Caco-2 (cell line): ENCODE data around the gene TMEM121B. TPM values are rescaled to one million over a fixed set of nuclear protein-coding genes. Genes with fewer than 3 reads are reported as not detected.
"Not testable (repeated sequence)": the region's sequence is repeated elsewhere in the genome, so short reads cannot be mapped to it uniquely, and the experiment has no call there.

Experiments used
- BruUV-seq: library from RNA; stranded (reverse); fragments of 400-500 nt; replicated peaks from 2 replicates; lab custom pipeline; 2021; lab: Mats Ljungman, UMichigan
- CTCF ChIA-PET: fragments of 300-600 bp; sonication (Branson Sonifier 250); formaldehyde crosslinking; loops from one replicate; lab custom pipeline; 2022; ENCODE audit warnings: antibody characterized with exemption; lab: Charles Lee
- POLR2A ChIA-PET: fragments of 300-600 bp; sonication (Branson Sonifier 250); formaldehyde crosslinking; loops from one replicate; lab custom pipeline; 2022; ENCODE audit warnings: antibody characterized with exemption; lab: Charles Lee
- DNase-seq, 2 experiments: peaks; one replicate each; pipeline versions ENCODE4 v3.0.0 to v3.0.0-alpha.2; 2020 to 2022
- H3K27me3 ChIP-seq: replicated peaks from 2 replicates; pipeline ENCODE4 v1.6.0; 2011; ENCODE audit warnings: low read length; ENCODE audit not compliant: control insufficient read depth, insufficient read depth
- H3K36me3 ChIP-seq: 2 replicates; pipeline ENCODE4 v1.5.1; 2011; ENCODE audit warnings: low read length; ENCODE audit not compliant: control insufficient read depth, insufficient read depth
- H3K4me1 ChIP-seq: fragments of 250-450 bp; sonication (Bioruptor Pico); 2 replicates; pipeline ENCODE4 v1.5.1; 2020; ENCODE audit warnings: mild to moderate bottlenecking
- H3K4me3 ChIP-seq: 2 replicates; pipeline ENCODE4 v1.5.1; 2011; ENCODE audit warnings: low read depth, mild to moderate bottlenecking, control low read depth, low read length
- H3K9me3 ChIP-seq: fragments of 250-450 bp; sonication (Bioruptor Pico); 2 replicates; pipeline ENCODE4 v1.5.1; 2020; ENCODE audit warnings: mild to moderate bottlenecking, moderate library complexity
- H3K27ac Mint-ChIP-seq: one replicate; pipeline ENCODE4 v1.8.0; 2022; ENCODE audit warnings: mixed read lengths; ENCODE audit not compliant: unreplicated experiment
- H3K27me3 Mint-ChIP-seq: one replicate; pipeline ENCODE4 v1.8.0; 2022; ENCODE audit warnings: mixed read lengths; ENCODE audit not compliant: insufficient read depth, unreplicated experiment
- H3K36me3 Mint-ChIP-seq: one replicate; pipeline ENCODE4 v1.8.0; 2022; ENCODE audit warnings: mild to moderate bottlenecking, mixed read lengths; ENCODE audit not compliant: insufficient read depth, unreplicated experiment
- H3K4me1 Mint-ChIP-seq: one replicate; pipeline ENCODE4 v1.8.0; 2022; ENCODE audit warnings: low read depth, mixed read lengths; ENCODE audit not compliant: unreplicated experiment
- H3K4me3 Mint-ChIP-seq: one replicate; pipeline ENCODE4 v1.8.0; 2022; ENCODE audit warnings: mild to moderate bottlenecking, moderate library complexity, mixed read lengths; ENCODE audit not compliant: unreplicated experiment
- H3K9me3 Mint-ChIP-seq: one replicate; pipeline ENCODE4 v1.8.0; 2022; ENCODE audit warnings: mixed read lengths; ENCODE audit not compliant: unreplicated experiment
- intact Hi-C: fragments of 100-400 bp; cut with micrococcal nuclease; formaldehyde crosslinking; loops from one replicate; pipeline ENCODE4 v1.10.0; 2022; ENCODE audit not compliant: unreplicated experiment
- total RNA-seq: library from RNA; stranded (reverse); gene quantifications from 2 replicates; pipeline ENCODE4 v1.2.3, GENCODE V29; 2022
- TF ChIP-seq, protein P1 (sequence below), 2 experiments: fragments of 200-600 bp in 1 of 2; IDR thresholded peaks; 1 replicate in 1 of 2; 2 replicates in 1 of 2; pipeline versions ENCODE4 v1.5.1 to v1.8.0; 2011 to 2022; ENCODE audit warnings: antibody characterized with exemption in 1 of 2, control low read depth in 1 of 2, inconsistent platforms in 1 of 2, low read depth in 1 of 2, low read length in 1 of 2, mild to moderate bottlenecking in 1 of 2, moderate library complexity in 1 of 2; ENCODE audit not compliant: insufficient read depth in 1 of 2, severe bottlenecking in 1 of 2, unreplicated experiment in 1 of 2

Gene TMEM121B
- total RNA-seq, 1 experiment from 2014 or later = 0.82 TPM

DNA sequence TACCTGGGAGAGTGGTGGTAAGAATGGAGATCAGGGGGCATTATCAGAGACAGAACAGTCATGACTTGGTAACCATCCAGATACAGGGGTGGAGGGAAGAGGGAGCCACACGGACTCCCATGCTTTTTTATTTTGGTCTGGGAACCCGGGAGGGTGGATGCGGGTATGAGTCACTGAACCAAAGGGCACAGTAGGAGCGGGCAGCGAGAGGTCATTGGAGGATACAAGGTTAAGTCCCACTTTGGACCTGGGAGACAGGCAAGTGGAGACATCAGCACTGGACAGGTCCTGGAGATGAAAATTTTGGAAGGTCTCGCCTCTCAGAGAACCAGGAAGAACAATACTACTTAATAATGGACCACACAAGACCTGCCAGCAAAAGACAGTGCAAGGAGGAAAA, 31.2 kb upstream of the TMEM121B start:
- Mint-ChIP-seq H3K36me3 (peaks cover 20% of the 10 kb centered on the region), H3K4me3 (no peak overlapping the region), H3K27ac (no peak overlapping the region), H3K4me1 (peaks cover 10% of the 10 kb centered on the region), H3K9me3 (no peaks in the 10 kb centered on the region), H3K27me3 (no peaks in the 10 kb centered on the region)
- ChIA-PET CTCF (no interaction called here), POLR2A (no interaction called here)
- H3K27me3 ChIP-seq = no peaks in the 10 kb centered on the region
- H3K36me3 ChIP-seq = peaks cover 2% of the 10 kb centered on the region
- no peak for DNase-seq
- no TSS peak for BruUV-seq
- H3K4me3 ChIP-seq = no peak overlapping the region
- intact Hi-C loops = no loop called here
- H3K9me3 ChIP-seq = no peaks in the 10 kb centered on the region
- TF ChIP-seq, protein P1, sequence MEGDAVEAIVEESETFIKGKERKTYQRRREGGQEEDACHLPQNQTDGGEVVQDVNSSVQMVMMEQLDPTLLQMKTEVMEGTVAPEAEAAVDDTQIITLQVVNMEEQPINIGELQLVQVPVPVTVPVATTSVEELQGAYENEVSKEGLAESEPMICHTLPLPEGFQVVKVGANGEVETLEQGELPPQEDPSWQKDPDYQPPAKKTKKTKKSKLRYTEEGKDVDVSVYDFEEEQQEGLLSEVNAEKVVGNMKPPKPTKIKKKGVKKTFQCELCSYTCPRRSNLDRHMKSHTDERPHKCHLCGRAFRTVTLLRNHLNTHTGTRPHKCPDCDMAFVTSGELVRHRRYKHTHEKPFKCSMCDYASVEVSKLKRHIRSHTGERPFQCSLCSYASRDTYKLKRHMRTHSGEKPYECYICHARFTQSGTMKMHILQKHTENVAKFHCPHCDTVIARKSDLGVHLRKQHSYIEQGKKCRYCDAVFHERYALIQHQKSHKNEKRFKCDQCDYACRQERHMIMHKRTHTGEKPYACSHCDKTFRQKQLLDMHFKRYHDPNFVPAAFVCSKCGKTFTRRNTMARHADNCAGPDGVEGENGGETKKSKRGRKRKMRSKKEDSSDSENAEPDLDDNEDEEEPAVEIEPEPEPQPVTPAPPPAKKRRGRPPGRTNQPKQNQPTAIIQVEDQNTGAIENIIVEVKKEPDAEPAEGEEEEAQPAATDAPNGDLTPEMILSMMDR (IDR thresholded peaks at IDR 0.05; ENCODE audit: insufficient read depth in 1 of 2, low read depth in 1 of 2, low read length in 1 of 2, severe bottlenecking in 1 of 2, unreplicated experiment in 1 of 2) = no peak
- H3K4me1 ChIP-seq = peaks cover 9% of the 10 kb centered on the region

DNA sequence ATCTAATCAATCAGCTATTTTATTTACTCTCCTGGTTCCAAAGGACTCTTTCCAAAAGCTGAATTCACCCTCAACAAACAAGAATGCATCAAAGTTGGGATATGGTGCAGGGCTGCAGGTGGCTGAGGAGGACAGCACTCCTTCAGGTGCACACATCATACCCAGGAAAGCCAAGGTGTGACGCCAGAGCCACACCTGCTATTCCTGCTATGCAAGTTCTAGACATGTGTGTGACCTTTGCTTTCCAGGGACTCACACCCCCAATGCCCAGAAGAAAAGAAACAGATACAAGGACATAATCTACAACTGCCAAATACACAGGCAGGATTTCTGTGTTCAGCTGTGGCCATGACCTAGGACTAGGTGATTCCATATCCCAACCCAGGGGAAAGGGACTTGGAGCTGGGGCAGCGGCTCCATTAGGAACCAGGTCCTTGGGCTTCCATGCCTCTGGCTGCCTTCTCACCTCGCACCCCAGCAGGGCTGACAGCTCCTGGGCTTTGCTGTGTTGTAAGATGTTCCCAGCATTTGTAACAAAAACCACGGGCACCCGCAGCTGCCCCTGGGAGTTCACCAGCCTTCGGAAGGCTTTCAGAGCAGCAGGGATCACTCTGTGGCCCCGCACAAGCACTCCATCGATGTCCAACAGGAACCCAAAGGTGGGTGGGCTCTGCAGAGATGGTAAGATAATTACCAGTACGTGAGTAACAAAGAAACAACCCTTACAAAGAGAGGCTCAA, 28.1 kb upstream of the TMEM121B start:
- H3K4me3 Mint-ChIP-seq = no peak overlapping the region
- no peaks in the 10 kb centered on the region for H3K27me3 Mint-ChIP-seq
- ChIA-PET POLR2A (no interaction called here), CTCF (interaction anchor here (1.1 kb wide), 1 partner anchor 22 kb away, joined by 4 read pairs; no protein-coding TSS in a partner anchor)
- BruUV-seq = no TSS peak
- peaks cover 10% of the 10 kb centered on the region for H3K4me1 Mint-ChIP-seq
- TF ChIP-seq, protein P1 (IDR thresholded peaks at IDR 0.05; ENCODE audit: insufficient read depth in 1 of 2, low read depth in 1 of 2, low read length in 1 of 2, severe bottlenecking in 1 of 2, unreplicated experiment in 1 of 2) = no peak
- peaks cover 27% of the 10 kb centered on the region for H3K36me3 Mint-ChIP-seq
- DNase-seq = peak; percentile 62 to 72
- intact Hi-C loops = loop anchor here (1.0 kb wide), 1 partner anchor 10 kb away; the partner anchor contains the start of gene HDHD5
- Histone ChIP-seq H3K4me1 (peaks cover 9% of the 10 kb centered on the region), H3K4me3 (no peak overlapping the region), H3K36me3 (peaks cover 2% of the 10 kb centered on the region), H3K9me3 (no peaks in the 10 kb centered on the region), H3K27me3 (no peaks in the 10 kb centered on the region)
- no peak overlapping the region for H3K27ac Mint-ChIP-seq
- no peaks in the 10 kb centered on the region for H3K9me3 Mint-ChIP-seq

DNA sequence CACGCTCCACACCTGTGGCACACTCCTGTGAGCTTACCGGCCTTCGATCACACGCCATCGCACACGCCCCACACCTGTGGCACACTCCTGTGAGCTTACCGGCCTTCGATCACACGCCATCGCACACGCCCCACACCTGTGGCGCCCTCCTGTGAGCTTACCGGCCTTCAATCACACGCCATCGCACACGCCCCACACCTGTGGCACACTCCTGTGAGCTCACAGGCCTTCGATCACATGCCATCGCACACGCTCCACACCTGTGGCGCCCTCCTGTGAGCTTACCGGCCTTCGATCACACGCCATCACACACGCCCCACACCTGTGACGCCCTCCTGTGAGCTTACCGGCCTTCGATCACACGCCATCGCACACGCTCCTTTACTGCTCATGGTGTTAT, 26.3 kb upstream of the TMEM121B start:
- BruUV-seq, DNase-seq, H3K36me3 ChIP-seq, H3K9me3 Mint-ChIP-seq, POLR2A ChIA-PET, H3K4me3 ChIP-seq, intact Hi-C loops, H3K4me1 ChIP-seq, H3K27me3 Mint-ChIP-seq, H3K4me1 Mint-ChIP-seq, H3K9me3 ChIP-seq, H3K4me3 Mint-ChIP-seq, H3K27me3 ChIP-seq: not testable (repeated sequence)
- Mint-ChIP-seq H3K36me3 (peaks cover 40% of the 10 kb centered on the region), H3K27ac (peak overlapping the region; percentile 33)
- CTCF ChIA-PET = interaction anchor here (1.1 kb wide), 1 partner anchor 25 kb away, joined by 4 read pairs; no protein-coding TSS in a partner anchor
